Gastroesophageal sphincter (tissue), 4 donors: ENCODE results near the gene SLC38A6. TPM values are rescaled to one million over a fixed set of nuclear protein-coding genes. Genes with fewer than 3 reads are reported as not detected.

Source experiments
- ATAC-seq: fragments of 150-250 bp; one replicate; pipeline ENCODE4 v1.9.1; 2016; ENCODE audit warnings: mild to moderate bottlenecking, moderate library complexity
- H3K27ac ChIP-seq, 4 donors: fragments of 200-600 bp; sonication (generic) in 3 of 4; 1 replicate in 3 of 4; 2 replicates in 1 of 4; pipeline ENCODE4 v1.5.1; 2016 to 2019
- H3K27me3 ChIP-seq: fragments of 200-600 bp; sonication (generic); one replicate; pipeline ENCODE4 v1.5.1; 2019
- H3K36me3 ChIP-seq, 2 donors: fragments of 200-600 bp; sonication (generic); one replicate each; pipeline ENCODE4 v1.5.1; 2019; ENCODE audit warnings: control low read depth in 1 of 2
- H3K4me1 ChIP-seq, 3 donors: fragments of 200-600 bp; sonication (generic); 1 replicate in 2 of 3; 2 replicates in 1 of 3; pipeline ENCODE4 v1.5.1; 2016 to 2019; ENCODE audit warnings: control low read depth in 2 of 3
- H3K4me3 ChIP-seq, 2 donors: fragments of 200-600 bp; sonication (generic); one replicate each; pipeline ENCODE4 v1.5.1; 2019; ENCODE audit warnings: mild to moderate bottlenecking in 1 of 2, moderate library complexity in 1 of 2
- H3K9me3 ChIP-seq, 3 donors: fragments of 200-600 bp; sonication (generic); one replicate each; pipeline ENCODE4 v1.5.1; 2017 to 2019; ENCODE audit warnings: control low read depth in 2 of 3
- EP300 ChIP-seq: sonication (generic); formaldehyde crosslinking; IDR thresholded peaks from one replicate; pipeline ENCODE4 v1.6.1; 2017; ENCODE audit warnings: antibody characterized with exemption, mild to moderate bottlenecking
- POLR2A ChIP-seq, 2 donors: fragments of 450-650 bp; IDR thresholded peaks; one replicate each; pipeline ENCODE4 v1.6.1; 2017; ENCODE audit warnings: antibody characterized with exemption in 2 of 2, mild to moderate bottlenecking in 2 of 2, moderate library complexity in 1 of 2
- POLR2AphosphoS5 ChIP-seq: sonication (generic); formaldehyde crosslinking; IDR thresholded peaks from one replicate; pipeline ENCODE4 v1.6.1; 2017; ENCODE audit warnings: antibody characterized with exemption
- WGBS, 2 donors: methylation state at CpG; one replicate each; pipeline ENCODE4 v1.1.5; 2018; ENCODE audit warnings: low coverage in 1 of 2; 5-methylcytosine and 5-hydroxymethylcytosine counted together
- total RNA-seq, 4 donors: library from RNA; depleted of rRNA; stranded (reverse); fragments of >200 nt; gene quantifications; one replicate each; pipeline ENCODE4 v1.1.0, GENCODE V29; 2016
- TF ChIP-seq, protein P1 (sequence below), 4 experiments: fragments of 200-600 bp in 2 of 4; fragments of 450-650 bp in 2 of 4; sonication (generic) in 1 of 4; IDR thresholded peaks; one replicate each; pipeline ENCODE4 v1.5.1; 2017 to 2019; ENCODE audit warnings: antibody characterized with exemption in 4 of 4, mild to moderate bottlenecking in 2 of 4, moderate library complexity in 2 of 4

SLC38A6 gene
- total RNA-seq, 4 donors from 2014 or later = 11.9 to 19.9 (median 16.2) TPM

DNA sequence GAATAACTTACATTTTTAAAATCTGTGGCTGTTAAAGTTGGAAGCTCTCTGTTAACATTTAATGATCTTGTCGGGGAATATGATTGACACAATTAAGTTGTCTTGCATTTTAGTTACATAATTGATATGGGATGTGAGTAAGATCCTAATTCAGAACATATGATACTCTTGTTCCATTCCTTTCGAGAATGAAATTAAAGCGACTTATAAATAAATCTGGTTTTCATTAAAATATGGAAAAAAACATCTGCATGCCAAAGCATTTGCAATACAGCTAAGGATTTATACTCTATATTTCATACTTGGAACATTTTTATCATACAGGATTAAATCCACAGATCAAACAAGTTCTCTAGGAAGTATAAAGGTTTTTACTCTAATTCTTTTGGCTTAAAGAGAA lies 52.0 kb downstream of the SLC38A6 start:
- ATAC-seq = no peak
- Histone ChIP-seq H3K9me3 (no peaks in the 10 kb centered on the region), H3K4me1 (peaks cover 0 to 7% (median 0%) of the 10 kb centered on the region in 3 donors), H3K27ac (no peak overlapping the region), H3K36me3 (no peaks in the 10 kb centered on the region), H3K4me3 (no peak overlapping the region), H3K27me3 (no peaks in the 10 kb centered on the region)
- WGBS, 2 donors = 68 to 85% methylated on average over 3 of the region's 3 CpGs
- TF ChIP-seq EP300 = no peak
- TF ChIP-seq, protein P1, sequence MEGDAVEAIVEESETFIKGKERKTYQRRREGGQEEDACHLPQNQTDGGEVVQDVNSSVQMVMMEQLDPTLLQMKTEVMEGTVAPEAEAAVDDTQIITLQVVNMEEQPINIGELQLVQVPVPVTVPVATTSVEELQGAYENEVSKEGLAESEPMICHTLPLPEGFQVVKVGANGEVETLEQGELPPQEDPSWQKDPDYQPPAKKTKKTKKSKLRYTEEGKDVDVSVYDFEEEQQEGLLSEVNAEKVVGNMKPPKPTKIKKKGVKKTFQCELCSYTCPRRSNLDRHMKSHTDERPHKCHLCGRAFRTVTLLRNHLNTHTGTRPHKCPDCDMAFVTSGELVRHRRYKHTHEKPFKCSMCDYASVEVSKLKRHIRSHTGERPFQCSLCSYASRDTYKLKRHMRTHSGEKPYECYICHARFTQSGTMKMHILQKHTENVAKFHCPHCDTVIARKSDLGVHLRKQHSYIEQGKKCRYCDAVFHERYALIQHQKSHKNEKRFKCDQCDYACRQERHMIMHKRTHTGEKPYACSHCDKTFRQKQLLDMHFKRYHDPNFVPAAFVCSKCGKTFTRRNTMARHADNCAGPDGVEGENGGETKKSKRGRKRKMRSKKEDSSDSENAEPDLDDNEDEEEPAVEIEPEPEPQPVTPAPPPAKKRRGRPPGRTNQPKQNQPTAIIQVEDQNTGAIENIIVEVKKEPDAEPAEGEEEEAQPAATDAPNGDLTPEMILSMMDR (IDR thresholded peaks at IDR 0.05) = no peak
- TF ChIP-seq POLR2A (IDR thresholded peaks at IDR 0.05) = no peak
- no peak for TF ChIP-seq POLR2AphosphoS5

DNA sequence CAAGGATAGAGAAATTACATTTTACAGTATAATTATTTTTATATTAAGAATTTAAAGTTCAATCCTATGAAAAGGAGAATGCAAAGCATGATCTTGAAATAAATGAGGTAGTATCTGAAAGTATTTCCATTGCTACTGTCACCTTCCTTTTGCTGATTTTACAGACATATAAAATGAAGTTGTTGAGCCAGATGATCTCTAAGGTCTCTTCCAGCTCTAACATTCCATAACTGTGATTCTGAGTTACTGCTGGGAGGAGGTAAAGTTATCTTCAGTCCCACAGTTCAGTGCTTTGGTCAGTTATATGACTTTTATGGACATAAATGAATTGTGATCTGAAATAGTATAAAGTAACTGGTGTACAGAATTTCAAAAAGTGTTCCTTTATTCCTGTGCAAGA lies 52.8 kb downstream of the SLC38A6 start:
- no peak overlapping the region for H3K27ac ChIP-seq
- TF ChIP-seq POLR2AphosphoS5 (no peak), EP300 (no peak), POLR2A (IDR thresholded peaks at IDR 0.05) (no peak)
- TF ChIP-seq, protein P1 (IDR thresholded peaks at IDR 0.05) = no peak

GRCh38 chr14:61034416-61035120 lies 53.5 kb downstream of the SLC38A6 start:
- no peak for ATAC-seq
- no peaks in the 10 kb centered on the region for H3K27me3 ChIP-seq
- no peaks in the 10 kb centered on the region for H3K36me3 ChIP-seq
- H3K4me3 ChIP-seq = no peak overlapping the region
- no peak overlapping the region for H3K27ac ChIP-seq
- peaks cover 0 to 7% (median 0%) of the 10 kb centered on the region in 3 donors for H3K4me1 ChIP-seq
- TF ChIP-seq EP300 = no peak
- 83 to 84% methylated on average over 4 of the region's 4 CpGs for WGBS, 2 donors
- H3K9me3 ChIP-seq = no peaks in the 10 kb centered on the region

More for the DNA sequence above, 52.8 kb downstream of the SLC38A6 start:
- Histone ChIP-seq H3K9me3 (no peaks in the 10 kb centered on the region), H3K36me3 (no peaks in the 10 kb centered on the region), H3K27me3 (no peaks in the 10 kb centered on the region), H3K4me3 (no peak overlapping the region), H3K4me1 (peaks cover 0 to 7% (median 0%) of the 10 kb centered on the region in 3 donors)
- ATAC-seq = no peak

DNA sequence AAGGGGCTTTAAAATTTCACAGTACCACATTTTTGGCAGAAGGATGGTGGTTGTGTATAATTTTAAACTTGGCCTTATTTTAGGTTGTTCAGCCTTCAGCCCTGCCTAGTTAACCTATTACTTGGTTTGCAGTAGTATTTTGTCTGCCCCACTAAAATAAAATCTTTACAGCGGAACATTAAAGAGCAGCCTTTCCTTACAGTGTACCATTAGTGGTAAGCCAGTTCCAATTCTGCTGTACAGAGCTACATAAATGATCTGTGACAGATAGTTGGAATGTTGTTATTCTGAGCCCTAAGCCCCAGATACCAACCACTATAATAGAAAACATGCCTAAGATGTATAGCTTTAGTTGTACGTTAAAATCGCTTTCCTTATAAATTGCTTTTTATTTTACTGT lies 56.2 kb downstream of the SLC38A6 start:
- Histone ChIP-seq H3K4me3 (no peak overlapping the region), H3K27ac (no peak overlapping the region), H3K4me1 (peaks cover 0 to 7% (median 0%) of the 10 kb centered on the region in 3 donors), H3K36me3 (no peaks in the 10 kb centered on the region), H3K9me3 (no peaks in the 10 kb centered on the region), H3K27me3 (no peaks in the 10 kb centered on the region)
- no peak for TF ChIP-seq EP300
- TF ChIP-seq POLR2AphosphoS5 = no peak
- no peak for TF ChIP-seq POLR2A (IDR thresholded peaks at IDR 0.05)
- TF ChIP-seq, protein P1 (IDR thresholded peaks at IDR 0.05) = no peak
- no peak for ATAC-seq
- 70 to 75% methylated on average over 3 of the region's 3 CpGs for WGBS, 2 donors

- no peak for TF ChIP-seq EP300
- TF ChIP-seq, protein P1 (IDR thresholded peaks at IDR 0.05) = no peak
- no peak for TF ChIP-seq POLR2A (IDR thresholded peaks at IDR 0.05)
- TF ChIP-seq POLR2AphosphoS5 = no peak
- Histone ChIP-seq H3K9me3 (no peaks in the 10 kb centered on the region), H3K36me3 (peaks cover 0 to 7% of the 10 kb centered on the region in 2 donors), H3K27ac (no peak overlapping the region), H3K4me3 (no peak overlapping the region), H3K4me1 (peaks cover 0 to 7% (median 0%) of the 10 kb centered on the region in 3 donors), H3K27me3 (no peaks in the 10 kb centered on the region)
- WGBS, 2 donors = 85 to 94% methylated on average over 3 of the region's 3 CpGs
- ATAC-seq = no peak
Observed at GRCh38 chr14:61041704-61042103, 60.7 kb downstream of the SLC38A6 start.
